D341Med (cell line): Measurements from ENCODE around the gene CTNND1.
A peak's percentile ranks its signal among the peaks of the same experiment; 100 is the strongest.
"Not testable (repeated sequence)": the region's sequence is repeated elsewhere in the genome, so short reads cannot be mapped to it uniquely, and the experiment has no call there.

Source experiments
- DNase-seq: peaks from one replicate; pipeline ENCODE4 v3.0.0; 2012; ENCODE audit warnings: low spot score

The CTNND1 gene

DNA sequence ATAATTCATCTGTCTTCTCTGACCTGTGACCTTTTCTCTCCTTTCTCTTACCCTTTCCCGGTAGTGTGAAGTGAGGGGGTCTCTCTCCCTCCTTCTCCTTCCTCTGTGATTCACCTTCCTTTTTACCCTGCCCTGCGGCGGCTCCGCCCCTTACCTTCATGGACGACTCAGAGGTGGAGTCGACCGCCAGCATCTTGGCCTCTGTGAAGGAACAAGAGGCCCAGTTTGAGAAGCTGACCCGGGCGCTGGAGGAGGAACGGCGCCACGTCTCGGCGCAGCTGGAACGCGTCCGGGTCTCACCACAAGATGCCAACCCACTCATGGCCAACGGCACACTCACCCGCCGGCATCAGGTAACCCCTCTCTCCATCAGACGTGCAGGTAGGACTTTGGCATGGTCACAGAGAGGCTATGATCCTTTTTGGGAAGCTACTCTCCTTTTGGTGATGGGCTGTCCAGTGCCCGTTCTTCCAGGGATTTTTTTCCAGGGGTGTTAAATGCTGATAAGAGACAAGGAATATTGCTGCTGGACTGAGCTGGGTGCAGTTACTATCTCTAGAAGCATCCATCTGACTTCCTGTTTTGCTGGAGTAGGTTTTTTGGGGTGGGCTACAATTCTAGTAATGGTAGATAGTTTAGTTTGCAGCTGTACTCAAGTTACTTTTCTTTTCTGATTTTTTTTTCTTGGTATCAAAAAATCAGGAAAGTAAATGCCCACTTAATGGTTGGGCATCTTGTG is 29.9 kb downstream of the CTNND1 start:
- no peak for DNase-seq

DNA sequence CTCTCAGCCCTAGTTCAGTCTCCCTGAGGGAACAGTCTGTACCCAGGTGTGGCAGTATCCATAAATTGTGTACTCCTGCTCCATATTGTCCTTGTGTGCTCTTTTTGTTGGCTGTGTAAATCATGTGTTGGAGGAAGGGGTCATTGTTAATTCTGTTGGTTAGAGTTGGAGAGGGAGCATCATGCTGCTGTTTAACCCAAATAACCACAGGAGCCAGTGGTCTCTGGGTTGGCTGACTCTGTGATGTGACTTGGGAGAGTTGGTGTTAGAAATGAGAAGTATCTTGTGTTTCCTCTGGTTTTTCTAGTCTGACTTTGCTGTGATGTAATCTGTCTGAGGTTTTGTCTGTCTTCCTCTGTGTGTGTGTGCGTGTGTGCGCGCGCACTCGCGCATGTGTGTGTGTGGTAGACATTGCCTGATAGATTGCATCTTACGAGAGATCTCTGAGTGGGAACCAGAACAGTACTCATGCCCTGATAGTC is 30.5 kb downstream of the CTNND1 start:
- no peak for DNase-seq

DNA sequence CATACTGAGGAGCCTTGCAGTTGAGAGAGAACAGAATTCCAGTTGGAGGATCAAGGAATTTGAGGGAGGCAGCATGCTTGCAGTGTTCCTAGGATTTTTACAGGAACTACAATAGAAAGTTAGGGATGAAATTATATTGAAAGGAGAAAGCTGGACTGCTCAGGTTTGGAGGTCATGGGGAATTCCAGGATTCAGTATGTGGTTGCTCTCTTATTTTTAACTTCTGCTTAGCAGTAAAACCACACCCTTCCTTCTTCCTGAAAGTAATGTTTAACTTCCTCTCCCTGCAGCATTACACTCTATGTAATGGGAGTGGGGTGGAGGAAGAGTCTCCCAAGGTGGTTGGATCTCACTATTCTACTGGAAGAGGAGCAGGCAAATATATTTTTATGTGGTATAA is 31.3 kb downstream of the CTNND1 start:
- DNase-seq: no peak

DNA sequence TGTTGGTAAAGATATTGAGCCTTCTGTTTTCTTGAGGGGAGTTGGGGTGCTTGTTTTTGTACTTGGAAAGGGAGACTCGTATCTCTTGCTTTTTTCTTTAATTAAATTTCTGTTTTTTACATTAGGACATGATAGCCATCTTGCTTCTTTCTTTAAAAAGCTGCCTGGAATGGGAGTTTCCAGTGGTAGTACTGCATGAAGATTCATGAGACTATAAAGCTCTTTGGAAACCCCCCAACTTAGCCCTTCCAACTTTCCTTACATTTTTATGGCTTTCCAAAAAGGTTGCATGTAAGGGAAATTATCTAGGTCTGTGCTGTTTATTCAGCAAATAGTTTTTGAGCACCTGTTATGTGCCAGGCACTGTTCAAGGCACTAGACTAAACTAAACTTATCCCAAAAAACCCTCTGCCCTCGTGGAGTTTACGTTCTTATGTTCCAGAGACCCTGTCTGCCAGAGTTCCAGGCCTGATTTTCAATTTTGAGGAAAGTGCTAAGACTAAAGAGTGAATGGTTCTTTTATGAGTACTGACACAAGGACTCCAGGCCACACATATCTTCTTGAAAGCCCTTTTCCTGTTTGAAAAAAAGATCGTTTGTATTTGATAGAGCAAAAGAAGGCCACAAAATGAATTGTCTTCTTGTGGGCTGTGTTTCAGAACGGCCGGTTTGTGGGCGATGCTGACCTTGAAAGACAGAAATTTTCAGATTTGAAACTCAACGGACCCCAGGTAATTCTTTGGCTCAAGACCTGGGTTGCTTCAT is 31.9 kb downstream of the CTNND1 start:
- DNase-seq: no peak

DNA sequence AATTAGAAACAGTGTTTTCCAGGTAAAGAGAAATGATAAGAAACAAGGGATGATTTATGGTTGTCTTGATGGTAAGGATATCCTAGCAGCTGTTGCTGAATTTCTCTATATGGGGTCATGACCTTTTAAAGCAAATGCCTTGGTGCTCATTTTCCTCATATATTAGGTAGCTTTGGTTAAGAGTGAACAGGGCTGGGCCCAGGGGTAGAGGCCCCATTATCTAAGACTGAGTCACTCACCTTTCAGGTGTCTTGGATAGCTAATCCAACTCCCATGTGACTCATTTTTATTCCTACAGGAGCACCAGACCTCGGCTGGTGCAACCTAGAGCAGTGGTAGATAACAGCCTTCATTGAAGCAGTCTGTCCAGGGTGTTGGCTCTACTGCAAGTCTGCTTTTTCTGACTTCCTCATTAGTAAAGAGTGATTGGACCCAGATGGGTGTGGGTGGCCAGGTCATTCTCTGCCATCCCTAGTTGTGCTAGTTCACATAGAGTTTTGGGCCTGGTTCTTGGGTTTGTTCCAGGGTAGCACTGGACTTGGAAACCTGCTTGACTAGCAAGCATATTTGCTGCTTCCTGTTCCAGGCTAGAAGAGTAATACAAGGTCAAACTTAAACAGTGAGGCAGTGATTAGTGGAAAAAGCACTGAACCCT is 37.4 kb downstream of the CTNND1 start:
- no peak for DNase-seq

DNA sequence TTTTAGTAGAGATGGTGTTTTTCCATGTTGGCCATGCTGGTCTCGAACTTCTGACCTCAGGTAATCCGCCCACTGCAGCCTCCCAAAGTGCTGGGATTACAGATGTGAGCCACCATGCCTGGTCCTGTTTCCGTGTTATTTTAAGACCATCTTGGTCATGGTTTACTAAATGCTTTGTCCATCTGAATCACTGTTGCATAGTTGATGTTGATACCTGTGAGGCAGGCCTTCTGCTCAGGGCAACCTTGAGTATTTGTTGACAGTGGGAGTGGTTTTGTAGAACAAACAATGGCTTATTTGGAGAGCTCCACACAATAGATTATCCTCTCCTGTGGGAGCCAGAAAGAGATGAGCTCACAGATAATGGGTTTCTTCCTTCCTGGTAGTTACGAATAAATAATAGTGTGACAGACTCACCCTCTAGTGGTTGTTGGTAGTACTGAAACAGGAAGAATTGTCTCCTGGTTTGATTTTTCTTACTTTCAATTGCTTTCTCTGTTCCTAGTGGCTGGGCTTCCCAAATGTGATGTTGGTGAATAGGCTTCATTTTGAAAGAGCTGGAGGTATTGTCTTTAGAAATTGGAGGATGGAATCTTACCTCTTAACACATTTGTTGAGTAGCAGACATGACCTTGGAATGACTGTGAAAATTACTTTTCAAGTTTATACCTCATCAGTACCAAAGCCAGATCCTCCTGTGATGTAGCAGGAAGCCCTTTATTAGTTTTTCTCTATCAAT is 39.0 kb downstream of the CTNND1 start:
- peak; percentile 72 for DNase-seq

DNA sequence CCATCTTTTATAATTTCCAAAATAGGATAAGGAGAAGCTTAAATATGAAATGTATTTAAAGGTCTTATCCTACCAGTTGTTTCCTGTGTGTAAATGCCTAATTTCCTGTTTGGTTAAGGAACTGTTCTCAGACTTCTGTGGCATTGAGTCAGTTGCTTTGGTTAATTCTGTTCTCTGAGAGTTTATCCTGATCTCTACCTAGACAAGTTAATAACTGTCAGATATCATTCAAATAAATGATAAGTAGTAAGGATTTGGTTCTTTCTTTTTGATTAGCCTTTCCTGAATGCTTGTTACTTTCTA is 39.5 kb downstream of the CTNND1 start:
- no peak for DNase-seq

DNA sequence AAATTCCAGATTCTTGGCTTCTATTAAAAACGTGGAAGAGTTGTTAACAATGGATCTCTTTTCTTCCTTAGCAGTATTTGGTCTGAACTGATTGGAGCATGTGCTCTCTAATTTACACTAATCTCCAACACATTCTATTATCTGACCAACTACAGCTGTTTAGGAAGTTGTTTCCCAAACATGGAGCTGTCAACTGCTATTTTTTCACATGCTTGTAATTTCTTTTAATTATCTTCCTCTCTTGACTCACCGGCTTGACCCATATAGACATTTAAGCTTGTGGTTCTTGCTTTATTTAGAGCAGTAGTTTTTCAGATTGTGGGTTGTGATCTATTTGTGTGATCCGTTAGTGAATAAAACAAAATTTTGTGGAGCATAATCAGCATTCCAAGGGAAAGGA is 40.8 kb downstream of the CTNND1 start:
- no peak for DNase-seq

DNA sequence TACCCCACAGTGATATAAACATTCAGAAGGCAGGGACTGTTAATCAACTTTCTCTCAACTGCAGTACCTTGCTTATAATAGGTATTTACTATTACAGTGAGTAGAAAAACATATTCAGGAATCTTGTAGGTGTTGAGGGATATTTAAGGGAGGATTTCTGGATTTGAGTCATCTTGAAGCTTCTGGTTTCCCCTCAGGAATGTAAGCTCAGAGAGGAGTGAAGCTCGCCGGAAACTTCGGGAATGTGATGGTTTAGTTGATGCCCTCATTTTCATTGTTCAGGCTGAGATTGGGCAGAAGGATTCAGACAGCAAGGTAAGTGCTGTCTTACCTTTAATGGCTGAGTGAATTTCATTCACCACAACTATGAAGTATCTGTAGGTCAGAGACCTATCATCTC is 42.9 kb downstream of the CTNND1 start:
- DNase-seq: no peak

DNA sequence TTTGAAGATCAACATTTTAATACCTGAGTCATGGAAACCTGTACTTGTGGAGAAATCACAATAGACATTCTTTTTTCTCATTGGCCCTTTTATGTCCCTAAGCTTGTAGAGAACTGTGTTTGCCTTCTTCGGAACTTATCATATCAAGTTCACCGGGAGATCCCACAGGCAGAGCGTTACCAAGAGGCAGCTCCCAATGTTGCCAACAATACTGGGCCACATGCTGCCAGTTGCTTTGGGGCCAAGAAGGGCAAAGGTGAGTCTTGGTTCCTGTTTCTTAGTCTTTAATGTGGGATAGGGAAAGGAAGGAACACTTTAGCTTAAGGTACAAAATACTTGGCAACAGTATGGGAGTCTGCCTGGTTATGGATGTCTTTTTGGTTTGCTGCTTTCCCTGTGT is 44.2 kb downstream of the CTNND1 start:
- no peak for DNase-seq

DNA sequence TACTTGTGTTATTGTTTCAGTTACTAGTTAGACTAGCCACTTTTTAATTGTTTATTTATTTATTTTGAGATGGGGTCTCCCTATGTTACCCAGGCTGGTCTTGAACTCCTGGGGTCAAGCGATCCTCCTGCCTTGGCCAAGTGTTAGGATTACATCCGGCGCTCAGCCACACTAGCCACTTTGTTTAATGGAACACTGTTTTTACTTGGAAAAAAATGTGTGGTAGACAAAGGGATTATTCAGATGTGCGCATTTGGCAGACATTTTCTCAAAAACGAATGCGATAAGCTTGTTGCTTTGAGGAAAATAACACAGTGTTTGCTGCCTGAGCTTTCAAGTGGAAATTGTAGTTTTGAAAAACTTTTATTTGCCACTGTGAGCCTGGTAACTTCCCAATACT is 51.0 kb downstream of the CTNND1 start:
- no peak for DNase-seq

DNA sequence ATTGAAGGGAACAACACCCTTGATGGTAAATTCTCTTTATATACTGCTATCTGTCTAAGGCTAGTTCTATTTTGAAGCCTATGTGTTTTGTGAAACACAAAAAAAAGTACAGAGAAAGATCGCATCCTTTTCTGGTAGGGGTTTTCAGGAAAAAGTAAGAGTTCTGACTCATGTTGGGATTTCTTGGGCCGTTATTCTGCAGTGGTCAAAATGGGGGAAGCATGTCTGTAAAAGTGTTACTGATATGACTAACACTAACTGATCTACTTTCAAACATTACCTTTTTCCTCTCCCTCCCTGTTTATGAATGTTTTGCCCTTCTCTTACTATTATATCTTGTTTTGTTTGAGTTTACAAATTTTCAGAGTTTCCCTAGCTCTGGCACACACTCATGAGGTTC is 53.9 kb downstream of the CTNND1 start:
- DNase-seq: no peak

DNA sequence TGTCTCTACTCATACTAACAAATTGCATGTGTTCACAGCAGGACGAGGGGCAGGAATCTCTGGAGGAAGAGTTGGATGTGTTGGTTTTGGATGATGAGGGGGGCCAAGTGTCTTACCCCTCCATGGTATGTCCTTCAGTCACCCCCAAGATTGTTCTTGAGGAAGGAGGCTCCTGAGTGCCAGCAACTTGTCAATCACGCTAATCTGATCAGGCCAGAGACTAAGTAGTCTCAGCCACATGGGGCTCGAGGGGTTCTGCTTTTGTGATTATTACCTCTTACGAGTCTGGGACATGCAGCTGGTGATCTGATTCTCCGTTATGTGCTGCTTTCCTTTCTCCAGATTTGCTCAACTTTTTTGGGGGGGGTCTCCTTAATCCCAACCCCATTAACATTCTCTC is 54.3 kb downstream of the CTNND1 start:
- no peak for DNase-seq

DNA sequence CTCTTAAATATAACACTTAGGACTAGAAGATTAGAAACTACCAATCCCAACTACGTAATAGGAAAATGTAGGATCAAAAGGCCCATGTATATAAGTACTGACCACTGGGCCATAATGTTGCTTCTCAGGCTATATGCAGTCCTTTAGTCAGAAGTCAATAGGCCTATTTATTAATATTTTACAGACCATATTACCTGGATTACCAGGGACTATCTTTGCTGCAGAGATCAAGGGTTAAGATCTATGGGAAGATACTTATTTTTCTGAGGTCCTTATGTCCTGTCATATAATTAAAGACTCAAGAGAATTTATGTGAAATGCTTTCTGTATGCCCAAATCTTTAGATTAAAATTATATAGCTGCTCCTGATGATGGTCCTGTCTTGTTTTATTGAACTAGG is 57.2 kb downstream of the CTNND1 start:
- no peak for DNase-seq

DNA sequence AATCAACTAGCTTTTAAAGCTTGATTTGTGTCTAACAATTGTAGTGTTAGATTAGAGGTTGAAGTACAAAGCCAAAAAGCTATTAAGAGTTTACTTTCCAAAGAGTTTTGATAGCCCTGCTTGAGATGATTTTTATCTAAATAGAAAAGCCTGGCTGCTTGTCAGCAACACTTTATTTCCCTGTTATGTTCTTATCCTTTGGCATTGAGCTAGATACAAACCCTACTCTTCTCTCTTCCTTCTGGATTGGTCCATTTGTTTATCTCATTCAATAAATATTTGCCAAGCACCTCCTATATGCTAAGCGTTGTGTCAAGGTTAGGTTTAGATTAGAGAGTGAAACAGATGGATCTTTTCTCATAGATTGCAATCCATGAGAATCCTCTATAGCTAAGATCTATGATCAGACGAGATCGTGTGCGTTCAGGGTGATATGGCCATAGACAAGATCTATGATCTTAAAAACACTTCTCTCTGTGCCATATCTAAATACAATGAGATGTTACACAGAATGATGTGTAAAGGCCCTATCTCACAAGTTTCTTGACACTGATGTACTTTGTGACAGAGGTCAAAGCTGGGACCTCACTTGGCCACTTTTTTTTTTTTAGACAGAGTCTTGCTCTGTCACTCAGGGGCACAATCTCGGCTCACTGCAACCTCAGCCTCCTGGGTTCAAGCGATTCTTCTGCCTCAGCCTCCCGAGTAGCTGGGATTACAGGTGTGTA is 57.8 kb downstream of the CTNND1 start:
- DNase-seq: no peak

DNA sequence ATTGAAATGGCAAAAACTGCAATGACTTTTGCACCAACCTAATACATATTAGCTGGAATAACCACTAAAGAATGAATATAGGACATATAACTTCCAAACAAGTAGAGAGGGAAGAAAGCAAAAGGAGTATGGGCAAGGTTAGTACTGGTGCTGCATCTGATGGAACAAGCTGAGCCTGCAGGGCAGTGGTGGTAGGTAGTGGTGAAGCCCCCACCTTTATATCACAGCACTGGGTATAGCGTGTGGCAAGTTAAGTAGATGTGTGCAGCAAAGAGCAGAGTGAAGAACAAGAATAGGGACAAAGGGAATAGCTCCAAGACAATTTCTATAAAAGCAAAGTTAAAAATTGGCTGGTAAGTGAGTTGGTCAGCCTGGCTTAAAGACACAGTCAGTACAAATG is 62.3 kb downstream of the CTNND1 start:
- DNase-seq: no peak

DNA sequence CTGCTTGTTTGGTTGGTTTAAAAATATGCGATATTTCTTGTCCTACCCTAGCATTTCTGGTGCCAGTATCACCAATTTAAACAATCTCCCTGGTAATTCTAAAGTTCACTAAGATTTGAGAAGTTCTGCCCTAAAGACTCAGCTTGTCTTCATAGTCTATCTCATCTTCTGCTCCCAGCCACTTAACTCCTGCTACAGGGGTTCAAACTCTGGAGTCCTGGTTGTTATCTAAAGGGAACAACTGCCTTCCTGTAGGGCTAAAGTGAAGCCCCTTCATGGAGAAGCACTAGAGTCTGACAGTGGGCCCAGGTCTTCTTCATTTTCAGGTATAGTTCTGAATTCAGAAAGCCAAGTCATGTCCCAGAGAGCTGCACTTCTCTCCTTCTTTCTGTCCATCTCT is 73.2 kb downstream of the CTNND1 start:
- no peak for DNase-seq

DNA sequence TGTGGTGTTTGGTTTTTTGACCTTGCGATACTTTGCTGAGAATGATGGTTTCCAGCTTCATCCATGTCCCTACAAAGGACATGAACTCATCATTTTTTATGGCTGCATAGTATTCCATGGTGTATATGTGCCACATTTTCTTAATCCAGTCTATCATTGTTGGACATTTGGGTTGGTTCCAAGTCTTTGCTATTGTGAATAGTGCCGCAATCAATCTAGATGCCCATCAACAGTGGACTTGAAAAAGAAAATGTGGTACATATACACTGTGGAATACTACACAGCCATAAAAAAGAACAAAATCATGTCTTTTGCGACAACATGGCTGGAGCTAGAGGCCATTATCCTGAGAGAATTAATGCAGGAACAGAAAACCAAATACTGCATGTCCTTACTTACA is 77.0 kb downstream of the CTNND1 start:
- not testable (repeated sequence) for DNase-seq

DNA sequence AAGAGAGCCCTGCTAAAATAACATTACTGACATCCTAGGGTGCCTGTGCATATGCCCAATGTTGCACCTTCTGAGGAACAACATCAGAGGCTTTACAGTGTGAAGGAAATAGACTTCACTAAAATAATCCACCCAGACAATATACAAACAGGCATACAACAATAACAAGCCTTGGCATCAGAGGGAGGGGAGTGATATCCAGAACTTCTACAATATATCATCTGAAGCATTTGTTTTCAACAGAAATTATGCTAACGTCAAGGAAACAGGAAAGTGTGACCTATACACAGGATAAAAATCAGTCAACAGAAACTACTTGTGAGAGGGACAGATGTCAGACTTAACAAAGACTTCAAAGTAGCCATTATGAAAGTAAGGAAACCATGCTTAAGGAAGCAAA is 81.3 kb downstream of the CTNND1 start:
- no peak for DNase-seq

DNA sequence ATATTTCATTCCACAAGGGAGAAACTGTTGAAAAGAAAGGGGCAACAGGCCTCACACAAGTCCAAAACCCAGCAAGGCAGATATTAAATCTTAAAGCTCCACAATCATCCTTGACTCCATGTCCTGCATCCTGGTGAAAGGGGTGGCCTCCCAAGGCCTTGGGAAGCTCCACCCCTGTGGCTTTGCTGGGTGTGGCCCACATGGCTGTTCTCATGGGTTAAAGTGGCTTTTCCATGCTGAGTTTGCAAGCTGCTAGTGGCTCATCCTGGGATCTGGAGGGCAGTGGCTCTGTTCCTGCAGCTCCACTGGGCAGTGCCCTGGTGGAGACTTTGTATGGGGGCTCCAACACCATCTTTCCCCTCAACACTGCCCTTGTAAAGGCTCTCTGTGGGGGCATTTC is 106.4 kb downstream of the CTNND1 start:
- no peak for DNase-seq

DNA sequence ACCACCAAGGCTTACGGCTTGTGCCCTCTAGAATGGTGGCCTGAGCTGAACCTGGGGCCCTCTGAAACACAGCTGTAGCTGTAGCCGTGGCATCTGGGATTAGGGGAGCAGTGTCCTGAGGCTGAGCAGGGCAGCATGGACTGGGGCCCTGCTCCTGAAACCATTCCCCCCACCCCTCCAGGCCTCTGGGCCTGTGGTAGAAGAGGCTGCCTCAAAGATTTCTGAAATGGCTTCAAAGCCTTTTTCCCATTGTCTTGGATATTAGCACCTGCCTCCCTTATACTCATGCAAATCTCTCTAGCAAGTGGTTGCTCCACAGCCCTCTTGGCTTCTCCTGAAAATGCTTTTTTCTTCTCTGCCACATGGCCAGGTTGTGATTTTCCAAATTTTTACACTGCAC is 106.9 kb downstream of the CTNND1 start:
- no peak for DNase-seq
